OCI-LY7 (cell line): Measurements from ENCODE around the gene OPCML. TPM values are rescaled to one million over a fixed set of nuclear protein-coding genes. Genes with fewer than 3 reads are reported as not detected.

Experiments
- BruUV-seq: library from RNA; stranded (reverse); fragments of 400-500 nt; replicated peaks from 2 replicates; lab custom pipeline; 2021; lab: Mats Ljungman, UMichigan
- CTCF ChIA-PET: fragments of 300-600 bp; sonication (Branson Sonifier 250); formaldehyde crosslinking; loops from one replicate; lab custom pipeline; 2022; ENCODE audit warnings: antibody characterized with exemption; ENCODE audit not compliant: unreplicated experiment; lab: Charles Lee
- POLR2A ChIA-PET: fragments of 300-600 bp; sonication (Branson Sonifier 250); formaldehyde crosslinking; loops from one replicate; lab custom pipeline; 2022; ENCODE audit warnings: antibody characterized with exemption; lab: Charles Lee
- DNase-seq: peaks from one replicate; pipeline ENCODE4 v3.0.0-alpha.2; 2015; ENCODE audit warnings: low spot score
- H2AFZ ChIP-seq: fragments of 200-600 bp; sonication (generic), shearing (Covaris generic); 2 replicates; pipeline ENCODE4 v1.6.1; 2014; ENCODE audit warnings: mild to moderate bottlenecking, antibody characterized with exemption, low read length, moderate library complexity
- H3K27ac ChIP-seq: fragments of 200-600 bp; sonication (generic); 2 replicates; pipeline ENCODE4 v1.5.1; 2014; ENCODE audit warnings: mixed run types, low read depth, mild to moderate bottlenecking, moderate library complexity, low read length, inconsistent platforms; ENCODE audit not compliant: poor library complexity, severe bottlenecking
- H3K36me3 ChIP-seq: fragments of 200-600 bp; sonication (generic); 2 replicates; pipeline ENCODE4 v1.6.1; 2014; ENCODE audit warnings: mild to moderate bottlenecking, antibody characterized with exemption, low read length, moderate library complexity, mixed read lengths; ENCODE audit not compliant: insufficient read depth
- H3K4me1 ChIP-seq: fragments of 200-600 bp; sonication (generic); 2 replicates; pipeline ENCODE4 v1.5.1; 2014; ENCODE audit warnings: mild to moderate bottlenecking, low read length; ENCODE audit not compliant: insufficient read depth, poor library complexity, severe bottlenecking
- H3K4me2 ChIP-seq: fragments of 200-600 bp; sonication (generic); 2 replicates; pipeline ENCODE4 v1.6.1; 2014; ENCODE audit warnings: mild to moderate bottlenecking, low read length
- H3K4me3 ChIP-seq: fragments of 200-600 bp; sonication (generic); 2 replicates; pipeline ENCODE4 v1.5.1; 2014; ENCODE audit warnings: mild to moderate bottlenecking, low read depth, low read length; ENCODE audit not compliant: poor library complexity, severe bottlenecking
- H3K79me2 ChIP-seq: fragments of 200-600 bp; sonication (generic); 2 replicates; pipeline ENCODE4 v1.6.1; 2016; ENCODE audit warnings: low read depth, mild to moderate bottlenecking, low read length, moderate library complexity, mixed read lengths; ENCODE audit not compliant: insufficient read depth
- H3K9me2 ChIP-seq: fragments of 200-600 bp; sonication (generic); 2 replicates; pipeline ENCODE4 v1.6.1; 2016; ENCODE audit warnings: mild to moderate bottlenecking, low read length, mixed read lengths; ENCODE audit not compliant: insufficient read depth
- H3K9me3 ChIP-seq: fragments of 200-600 bp; sonication (generic); 2 replicates; pipeline ENCODE4 v1.6.1; 2014; ENCODE audit warnings: mild to moderate bottlenecking, mixed run types, low read length, mixed read lengths
- H4K20me1 ChIP-seq: fragments of 200-600 bp; sonication (generic); 2 replicates; pipeline ENCODE4 v1.6.1; 2014; ENCODE audit warnings: mild to moderate bottlenecking, antibody characterized with exemption, low read length, moderate library complexity, mixed read lengths; ENCODE audit not compliant: insufficient read depth
- EZH2phosphoT487 ChIP-seq: fragments of 200-600 bp; sonication (generic); IDR thresholded peaks from 2 replicates; pipeline ENCODE4 v1.6.1; 2018; ENCODE audit warnings: low read depth, borderline replicate concordance, mild to moderate bottlenecking, mixed run types, antibody characterized with exemption, low read length, moderate library complexity, mixed read lengths
- intact Hi-C: fragments of 100-400 bp; cut with micrococcal nuclease; formaldehyde crosslinking; loops from one replicate; pipeline ENCODE4 v1.10.0; 2022; ENCODE audit not compliant: unreplicated experiment
- total RNA-seq, 2 experiments: library from RNA; depleted of rRNA in 1 of 2; stranded (reverse); fragments of >200 nt in 1 of 2; shearing (Covaris generic) in 1 of 2; gene quantifications; 2 replicates each; pipeline ENCODE4 v1.2.3, GENCODE V29; 2014 to 2022
- TF ChIP-seq, protein P1 (sequence below): fragments of 200-600 bp; sonication (generic); conservative IDR thresholded peaks from 2 replicates; pipeline ENCODE4 v1.5.1; 2014; ENCODE audit warnings: mild to moderate bottlenecking, antibody characterized with exemption, low read length, moderate library complexity, mixed read lengths

OPCML gene
- total RNA-seq, 2 experiments from 2014 or later = not detected

- ChIA-PET CTCF (no interaction called here), POLR2A (no interaction called here)
- Histone ChIP-seq H3K4me3 (no peak overlapping the region), H4K20me1 (no peaks in the 10 kb centered on the region), H3K9me3 (no peaks in the 10 kb centered on the region), H3K79me2 (no peaks in the 10 kb centered on the region), H3K36me3 (no peaks in the 10 kb centered on the region), H3K4me2 (no peak overlapping the region), H3K9me2 (no peaks in the 10 kb centered on the region), H3K4me1 (peaks cover 16% of the 10 kb centered on the region), H2AFZ (no peak overlapping the region), H3K27ac (no peak overlapping the region)
- intact Hi-C loops = no loop called here
- no TSS peak for BruUV-seq
- no peak for TF ChIP-seq EZH2phosphoT487
- TF ChIP-seq, protein P1, sequence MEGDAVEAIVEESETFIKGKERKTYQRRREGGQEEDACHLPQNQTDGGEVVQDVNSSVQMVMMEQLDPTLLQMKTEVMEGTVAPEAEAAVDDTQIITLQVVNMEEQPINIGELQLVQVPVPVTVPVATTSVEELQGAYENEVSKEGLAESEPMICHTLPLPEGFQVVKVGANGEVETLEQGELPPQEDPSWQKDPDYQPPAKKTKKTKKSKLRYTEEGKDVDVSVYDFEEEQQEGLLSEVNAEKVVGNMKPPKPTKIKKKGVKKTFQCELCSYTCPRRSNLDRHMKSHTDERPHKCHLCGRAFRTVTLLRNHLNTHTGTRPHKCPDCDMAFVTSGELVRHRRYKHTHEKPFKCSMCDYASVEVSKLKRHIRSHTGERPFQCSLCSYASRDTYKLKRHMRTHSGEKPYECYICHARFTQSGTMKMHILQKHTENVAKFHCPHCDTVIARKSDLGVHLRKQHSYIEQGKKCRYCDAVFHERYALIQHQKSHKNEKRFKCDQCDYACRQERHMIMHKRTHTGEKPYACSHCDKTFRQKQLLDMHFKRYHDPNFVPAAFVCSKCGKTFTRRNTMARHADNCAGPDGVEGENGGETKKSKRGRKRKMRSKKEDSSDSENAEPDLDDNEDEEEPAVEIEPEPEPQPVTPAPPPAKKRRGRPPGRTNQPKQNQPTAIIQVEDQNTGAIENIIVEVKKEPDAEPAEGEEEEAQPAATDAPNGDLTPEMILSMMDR = no peak
- no peak for DNase-seq
These were observed 25.1 kb downstream of the OPCML start for GRCh38 chr11:133507185-133507584.

GRCh38 chr11:133506551-133507094, 25.7 kb downstream of the OPCML start:
- Histone ChIP-seq H3K79me2 (no peaks in the 10 kb centered on the region), H3K9me2 (no peaks in the 10 kb centered on the region), H3K9me3 (no peaks in the 10 kb centered on the region), H3K4me1 (peaks cover 16% of the 10 kb centered on the region), H3K4me2 (peak overlapping the region; percentile 50), H2AFZ (no peak overlapping the region), H3K4me3 (no peak overlapping the region), H4K20me1 (no peaks in the 10 kb centered on the region), H3K27ac (no peak overlapping the region), H3K36me3 (no peaks in the 10 kb centered on the region)
- CTCF ChIA-PET = no interaction called here
- POLR2A ChIA-PET = no interaction called here
- intact Hi-C loops = no loop called here
- no TSS peak for BruUV-seq
- no peak for DNase-seq
- TF ChIP-seq EZH2phosphoT487 = no peak
- TF ChIP-seq, protein P1 = no peak

DNA sequence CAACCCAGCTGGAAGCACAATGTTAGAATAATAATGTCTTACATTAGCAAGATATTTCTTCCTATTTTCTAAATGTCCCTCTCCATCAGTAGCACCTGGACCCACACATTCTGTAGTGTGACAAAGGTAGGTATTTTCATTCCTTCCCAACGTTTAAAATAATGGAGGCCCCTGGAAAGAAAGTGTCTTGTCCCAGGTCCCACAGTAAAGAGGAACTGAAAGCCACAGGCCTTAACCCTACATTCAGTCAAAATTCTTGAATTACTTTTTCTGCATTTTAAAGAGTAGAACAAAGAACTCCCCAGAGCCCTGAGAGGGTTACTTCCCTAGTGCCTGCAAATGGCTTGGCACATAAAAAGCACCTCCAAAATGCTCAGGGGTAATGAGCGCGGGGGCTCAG, 26.3 kb downstream of the OPCML start:
- TF ChIP-seq EZH2phosphoT487 = no peak
- TF ChIP-seq, protein P1 = no peak
- POLR2A ChIA-PET = no interaction called here
- BruUV-seq = no TSS peak
- Histone ChIP-seq H3K4me1 (peaks cover 16% of the 10 kb centered on the region), H3K79me2 (no peaks in the 10 kb centered on the region), H3K9me3 (no peaks in the 10 kb centered on the region), H3K4me3 (no peak overlapping the region), H3K9me2 (no peaks in the 10 kb centered on the region), H3K36me3 (no peaks in the 10 kb centered on the region), H2AFZ (no peak overlapping the region), H3K4me2 (peak overlapping the region; percentile 50), H4K20me1 (no peaks in the 10 kb centered on the region), H3K27ac (no peak overlapping the region)
- intact Hi-C loops = no loop called here
- CTCF ChIA-PET = no interaction called here
- peak; percentile 23 for DNase-seq
